HG03460 (cell line): Measurements from ENCODE around the gene PRPF19.

Source experiments
- ATAC-seq: cut with Tn5 transposase; IDR thresholded peaks from one replicate; pipeline ENCODE4 v1.9.1; 2021; ENCODE audit not compliant: unreplicated experiment

PRPF19 gene

GRCh38 chr11:60906132-60906972 is at the start of gene PRPF19:
PRPF19 (minus strand) TSS chr11:60906585; CDS start chr11:60906382, 203 bp downstream.
- ATAC-seq: peak; percentile 67

- ATAC-seq: no peak
These were observed 49.2 kb upstream of the PRPF19 start for GRCh38 chr11:60955571-60955970.

GRCh38 chr11:60954421-60954820 is 48.0 kb upstream of the PRPF19 start:
- no peak for ATAC-seq

DNA sequence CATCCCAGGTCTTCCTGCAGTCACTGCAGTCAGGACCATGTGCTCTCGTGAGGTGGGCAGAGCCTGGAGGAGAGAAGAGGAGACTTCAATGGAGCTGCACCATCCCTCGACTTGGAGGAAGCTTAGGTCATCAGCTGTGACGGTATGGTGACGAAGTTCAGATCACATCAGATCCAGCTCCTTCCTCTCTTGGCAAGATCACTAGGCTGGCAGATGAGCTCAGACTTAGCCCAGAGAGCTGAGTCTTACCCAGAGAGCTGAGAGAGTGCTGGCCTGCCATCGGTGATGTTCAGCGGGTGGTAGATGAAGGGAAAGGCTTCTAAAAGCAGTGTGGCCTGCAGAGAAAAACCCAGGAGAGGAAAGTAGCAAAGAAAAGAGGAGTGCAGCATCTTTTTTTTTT is 47.4 kb upstream of the PRPF19 start:
- ATAC-seq: no peak

DNA sequence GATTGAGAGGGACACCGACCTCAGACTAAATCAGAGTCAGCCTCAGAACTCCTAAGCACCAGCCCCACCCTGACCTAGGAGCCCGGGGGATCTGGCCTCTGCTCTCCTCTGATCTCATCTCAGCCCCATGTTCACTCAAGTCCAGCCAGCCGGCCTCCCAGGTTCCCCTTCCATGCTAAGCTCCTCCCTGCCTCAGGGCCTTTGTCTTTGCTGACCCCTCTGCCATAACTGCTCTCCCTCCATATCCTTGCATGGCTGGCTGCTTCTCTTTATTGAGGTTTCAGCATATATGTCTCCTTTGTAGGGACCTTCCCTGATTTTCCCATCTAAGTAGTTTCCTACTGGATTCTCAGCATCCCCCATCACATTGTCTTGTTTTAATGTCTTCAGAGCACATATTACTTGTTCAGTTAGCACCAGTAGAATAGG is 46.4 kb upstream of the PRPF19 start:
- no peak for ATAC-seq

- peak; percentile 86 for ATAC-seq
These were observed 45.7 kb upstream of the PRPF19 start, which contains the start of gene SLC15A3 for GRCh38 chr11:60951904-60952741. SLC15A3 (minus strand) TSS chr11:60952176; CDS start chr11:60951551, 625 bp downstream.

DNA sequence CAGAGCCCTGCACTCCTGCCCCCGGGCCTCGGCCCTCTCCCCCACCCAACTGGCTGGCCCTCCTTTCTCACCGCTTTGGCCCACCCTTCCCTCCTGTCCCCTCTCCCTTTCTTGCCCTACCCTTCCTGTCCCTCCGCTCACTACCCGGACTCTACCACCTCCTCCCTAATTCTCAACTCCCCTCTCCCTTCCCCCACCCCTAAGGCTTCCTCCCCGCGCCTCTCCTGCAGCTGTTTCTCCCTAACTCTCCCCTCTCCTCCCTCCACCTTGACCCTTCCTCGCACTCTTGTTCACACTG is 45.2 kb upstream of the PRPF19 start:
- no peak for ATAC-seq

- no peak for ATAC-seq
These were observed 44.7 kb upstream of the PRPF19 start for GRCh38 chr11:60950933-60951605.

GRCh38 chr11:60950024-60950423 is 43.6 kb upstream of the PRPF19 start:
- ATAC-seq: no peak

- no peak for ATAC-seq
These were observed 41.9 kb upstream of the PRPF19 start for GRCh38 chr11:60948250-60948649.

DNA sequence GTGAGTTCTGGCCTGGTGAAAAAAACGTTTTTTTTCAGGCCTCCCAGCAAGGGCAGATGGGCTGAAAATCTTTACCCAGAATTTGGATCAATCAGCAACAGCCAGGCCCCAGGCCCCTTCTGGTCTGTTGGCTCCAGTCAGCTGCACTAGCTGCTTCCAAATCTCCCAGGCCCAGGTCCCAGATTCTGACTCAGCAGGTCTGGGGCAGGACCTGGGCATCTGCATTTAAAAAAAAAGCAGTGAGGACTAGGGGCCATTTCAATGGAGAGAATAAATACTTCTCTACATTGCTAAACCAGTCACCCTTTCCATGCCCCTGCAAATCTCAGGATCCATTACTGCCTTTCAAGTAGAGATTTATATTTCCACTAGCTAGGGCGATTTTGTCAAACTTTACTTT is 41.3 kb upstream of the PRPF19 start:
- ATAC-seq: no peak

DNA sequence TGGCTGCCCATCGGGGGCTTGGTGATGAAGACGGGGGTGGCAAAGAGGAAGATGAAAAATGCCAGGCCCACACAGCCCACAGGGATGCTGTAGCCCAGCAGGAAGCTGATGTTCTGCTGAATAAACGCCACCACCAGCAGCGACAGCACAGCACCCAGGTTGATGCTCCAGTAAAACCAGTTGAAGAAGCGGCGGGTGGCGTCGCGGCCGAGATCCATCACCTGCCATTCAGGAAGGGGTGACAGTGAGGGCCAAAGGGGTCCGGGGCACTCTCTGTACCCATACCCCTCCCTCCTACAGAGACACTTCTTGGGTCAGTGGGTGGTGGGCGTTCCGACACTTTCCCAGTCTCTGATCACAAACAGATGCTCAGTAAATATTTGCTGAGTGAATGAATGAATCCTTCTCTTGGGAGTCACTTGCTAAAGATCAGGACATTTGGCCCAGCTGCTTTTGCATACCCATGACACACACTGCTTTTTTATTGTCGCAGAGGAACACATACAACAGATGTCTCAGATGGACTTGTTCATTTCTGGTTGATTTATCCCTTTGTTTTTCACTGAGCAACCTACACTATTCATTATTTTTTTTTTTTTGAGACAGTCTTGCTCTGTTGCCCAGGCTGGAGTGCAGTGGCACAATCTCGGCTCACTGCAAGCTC is 40.3 kb upstream of the PRPF19 start:
- ATAC-seq: no peak

- ATAC-seq: no peak
These were observed 38.9 kb upstream of the PRPF19 start for GRCh38 chr11:60945295-60945667.

DNA sequence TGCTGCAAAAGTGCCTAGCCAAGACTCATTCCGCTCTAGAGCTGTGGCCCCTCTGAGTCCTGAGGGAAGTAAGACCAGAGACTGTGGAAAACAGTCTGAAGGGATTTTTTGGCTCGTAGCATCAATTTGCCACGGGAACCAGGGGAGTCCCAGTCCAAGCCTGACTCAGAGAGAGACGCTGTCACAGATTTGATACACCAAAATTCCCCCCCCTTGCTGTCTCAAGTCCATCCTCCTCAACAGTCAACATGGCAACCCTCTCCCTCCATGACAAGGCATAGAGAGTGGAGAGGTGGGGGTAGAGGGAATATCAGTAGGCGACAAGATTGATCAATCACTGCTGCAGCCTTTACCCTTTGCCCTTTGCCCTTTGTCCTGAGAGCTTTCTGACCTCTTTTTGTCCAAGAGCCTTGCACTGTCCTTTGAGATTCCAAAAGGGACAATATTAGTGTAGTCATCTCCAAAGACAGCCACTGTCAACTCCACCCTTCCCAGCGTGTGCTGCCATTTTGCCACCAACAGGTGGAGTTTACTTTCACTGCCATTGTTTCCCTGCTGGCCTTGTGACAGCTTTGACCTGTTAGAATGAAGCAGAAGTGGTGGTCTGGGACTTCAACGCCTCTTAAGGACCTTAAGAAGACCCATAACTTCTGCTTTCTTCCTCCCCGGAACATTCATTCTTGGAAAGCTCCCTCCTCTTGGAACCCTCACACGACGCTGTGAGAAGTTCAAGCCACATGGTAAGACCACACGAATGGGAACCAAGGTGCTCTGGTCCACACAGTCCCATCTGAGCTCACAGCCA is 38.3 kb upstream of the PRPF19 start:
- no peak for ATAC-seq

GRCh38 chr11:60942970-60943565 is 36.7 kb upstream of the PRPF19 start:
- no peak for ATAC-seq

- no peak for ATAC-seq
These were observed 35.8 kb upstream of the PRPF19 start for GRCh38 chr11:60942219-60942618.

- no peak for ATAC-seq
These were observed 35.2 kb upstream of the PRPF19 start for GRCh38 chr11:60941371-60942119.

DNA sequence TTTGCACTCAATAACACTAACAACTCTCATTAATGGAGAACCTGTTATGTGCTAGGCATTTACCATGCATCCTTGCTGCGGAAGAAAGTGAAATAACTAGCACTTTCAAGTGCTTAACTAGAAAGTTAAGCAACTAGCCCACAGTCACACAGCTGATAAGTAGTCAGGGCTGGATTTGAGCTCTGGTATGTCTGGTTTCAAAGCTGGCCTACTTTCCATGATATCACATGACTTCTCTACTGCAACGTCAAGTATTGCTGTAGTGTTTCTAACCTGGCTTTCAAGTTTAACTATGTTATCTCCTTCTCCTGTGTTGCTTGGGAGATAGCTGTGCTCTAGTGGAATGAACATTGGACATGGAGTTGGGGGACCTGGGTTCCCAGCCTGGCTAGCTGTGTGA is 33.5 kb upstream of the PRPF19 start:
- no peak for ATAC-seq

- ATAC-seq: no peak
These were observed 32.9 kb upstream of the PRPF19 start for GRCh38 chr11:60939301-60939700.
